HUES64 (cell line): Measurements from ENCODE around the gene CBFA2T3.

Source experiments
- H3K27ac ChIP-seq: 2 replicates; pipeline ENCODE4 v1.7.0; 2013; ENCODE audit warnings: low read depth, low read length, inconsistent platforms
- H3K27me3 ChIP-seq: 2 replicates; pipeline ENCODE4 v1.6.1; 2013; ENCODE audit warnings: mild to moderate bottlenecking, low read length; ENCODE audit not compliant: insufficient read depth
- H3K36me3 ChIP-seq: 2 replicates; pipeline ENCODE4 v1.6.1; 2013; ENCODE audit warnings: mild to moderate bottlenecking, low read length; ENCODE audit not compliant: insufficient read depth
- H3K4me1 ChIP-seq: 2 replicates; pipeline ENCODE4 v1.6.1; 2013; ENCODE audit warnings: mild to moderate bottlenecking, low read length, moderate library complexity; ENCODE audit not compliant: insufficient read depth
- H3K4me3 ChIP-seq: 2 replicates; pipeline ENCODE4 v1.5.1; 2013; ENCODE audit warnings: mild to moderate bottlenecking, low read length, moderate library complexity
- H3K9ac ChIP-seq: 2 replicates; pipeline ENCODE4 v1.6.1; 2013; ENCODE audit warnings: mild to moderate bottlenecking, low read depth, low read length
- H3K9me3 ChIP-seq: 2 replicates; pipeline ENCODE4 v1.6.1; 2013; ENCODE audit warnings: low read depth, low read length; ENCODE audit not compliant: insufficient read depth
- WGBS: fragments of 150-250, 120-280 bp; methylation state at CpG from one replicate; pipeline ENCODE4 v1.1.7; 2013; ENCODE audit warnings: missing lambda C conversion rate; 5-methylcytosine and 5-hydroxymethylcytosine counted together

CBFA2T3 gene

GRCh38 chr16:88904676-88905365, 72.2 kb downstream of the CBFA2T3 start:
- Histone ChIP-seq H3K4me3 (no peak overlapping the region), H3K27me3 (no peaks in the 10 kb centered on the region), H3K9me3 (no peaks in the 10 kb centered on the region), H3K27ac (no peak overlapping the region), H3K36me3 (no peaks in the 10 kb centered on the region), H3K9ac (no peak overlapping the region), H3K4me1 (no peaks in the 10 kb centered on the region)
- WGBS = 92% methylated on average over 21 of the region's 21 CpGs

GRCh38 chr16:88903267-88903666, 73.7 kb downstream of the CBFA2T3 start:
- no peaks in the 10 kb centered on the region for H3K36me3 ChIP-seq
- H3K9me3 ChIP-seq = no peaks in the 10 kb centered on the region
- H3K4me3 ChIP-seq = no peak overlapping the region
- WGBS = 85% methylated on average over 14 of the region's 14 CpGs
- H3K4me1 ChIP-seq = no peaks in the 10 kb centered on the region
- H3K27me3 ChIP-seq = no peaks in the 10 kb centered on the region
- no peak overlapping the region for H3K27ac ChIP-seq
- H3K9ac ChIP-seq = no peak overlapping the region

- no peaks in the 10 kb centered on the region for H3K4me1 ChIP-seq
- H3K27ac ChIP-seq = no peak overlapping the region
- no peak overlapping the region for H3K4me3 ChIP-seq
- 94% methylated on average over 16 of the region's 16 CpGs for WGBS
- H3K9me3 ChIP-seq = no peaks in the 10 kb centered on the region
- H3K36me3 ChIP-seq = no peaks in the 10 kb centered on the region
- no peak overlapping the region for H3K9ac ChIP-seq
- no peaks in the 10 kb centered on the region for H3K27me3 ChIP-seq
Measured at GRCh38 chr16:88902744-88903143, 74.3 kb downstream of the CBFA2T3 start.

- H3K9me3 ChIP-seq = no peaks in the 10 kb centered on the region
- no peak overlapping the region for H3K9ac ChIP-seq
- H3K4me1 ChIP-seq = no peaks in the 10 kb centered on the region
- 72% methylated on average over 26 of the region's 26 CpGs for WGBS
- H3K27ac ChIP-seq = no peak overlapping the region
- H3K36me3 ChIP-seq = no peaks in the 10 kb centered on the region
- no peaks in the 10 kb centered on the region for H3K27me3 ChIP-seq
- H3K4me3 ChIP-seq = no peak overlapping the region
Measured at GRCh38 chr16:88901718-88902337, 75.2 kb downstream of the CBFA2T3 start.

- Histone ChIP-seq H3K9ac (no peak overlapping the region), H3K4me1 (no peaks in the 10 kb centered on the region), H3K27ac (no peak overlapping the region), H3K9me3 (no peaks in the 10 kb centered on the region), H3K4me3 (no peak overlapping the region), H3K27me3 (no peaks in the 10 kb centered on the region), H3K36me3 (no peaks in the 10 kb centered on the region)
- WGBS = 93% methylated on average over 12 of the region's 12 CpGs
Measured at GRCh38 chr16:88900662-88901052, 76.3 kb downstream of the CBFA2T3 start.

- Histone ChIP-seq H3K4me1 (no peaks in the 10 kb centered on the region), H3K9ac (no peak overlapping the region), H3K36me3 (no peaks in the 10 kb centered on the region), H3K9me3 (no peaks in the 10 kb centered on the region), H3K27me3 (no peaks in the 10 kb centered on the region), H3K27ac (no peak overlapping the region), H3K4me3 (no peak overlapping the region)
- 91% methylated on average over 41 of the region's 41 CpGs for WGBS
Measured at GRCh38 chr16:88899901-88900661, 76.9 kb downstream of the CBFA2T3 start.

DNA sequence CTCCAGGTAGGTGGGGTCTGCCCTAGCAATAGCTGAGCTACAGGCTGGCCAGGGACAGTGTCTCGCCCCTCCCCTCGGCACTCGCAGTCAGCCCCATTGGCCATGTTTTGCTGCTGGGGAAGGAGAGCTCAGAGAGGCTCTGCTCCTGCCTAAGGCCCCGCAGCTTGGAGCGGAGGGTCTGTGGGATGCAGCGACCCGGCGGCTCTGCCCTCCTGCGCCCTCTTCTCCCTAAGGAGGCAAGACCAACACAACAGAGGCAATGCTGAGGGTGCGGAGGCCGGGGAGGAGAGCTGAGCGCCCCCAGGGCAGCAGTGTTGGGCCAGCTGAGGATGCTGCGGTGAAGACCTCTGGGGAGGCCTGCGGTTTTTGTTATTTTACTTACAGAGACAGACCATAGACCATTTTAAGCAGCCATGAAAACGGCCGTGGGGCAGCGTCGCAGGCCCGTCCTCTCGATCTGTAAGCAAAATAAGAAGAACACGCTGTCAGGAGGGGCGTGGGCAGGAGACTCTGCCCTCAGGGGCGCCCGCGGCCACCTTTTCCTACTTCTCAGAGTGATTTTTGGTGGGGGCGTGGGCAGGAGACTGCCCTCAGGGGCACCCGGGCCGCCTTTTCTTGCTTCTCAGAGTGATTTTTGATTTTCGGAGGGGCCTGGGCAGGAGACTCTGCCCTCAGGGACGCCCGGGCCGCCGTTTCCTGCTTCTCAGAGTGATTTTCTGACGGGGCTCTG, 79.1 kb downstream of the CBFA2T3 start:
- Histone ChIP-seq H3K4me3 (no peak overlapping the region), H3K27me3 (no peaks in the 10 kb centered on the region), H3K36me3 (no peaks in the 10 kb centered on the region), H3K9ac (no peak overlapping the region), H3K27ac (no peak overlapping the region), H3K4me1 (no peaks in the 10 kb centered on the region), H3K9me3 (no peaks in the 10 kb centered on the region)
- 90% methylated on average over 34 of the region's 34 CpGs for WGBS

DNA sequence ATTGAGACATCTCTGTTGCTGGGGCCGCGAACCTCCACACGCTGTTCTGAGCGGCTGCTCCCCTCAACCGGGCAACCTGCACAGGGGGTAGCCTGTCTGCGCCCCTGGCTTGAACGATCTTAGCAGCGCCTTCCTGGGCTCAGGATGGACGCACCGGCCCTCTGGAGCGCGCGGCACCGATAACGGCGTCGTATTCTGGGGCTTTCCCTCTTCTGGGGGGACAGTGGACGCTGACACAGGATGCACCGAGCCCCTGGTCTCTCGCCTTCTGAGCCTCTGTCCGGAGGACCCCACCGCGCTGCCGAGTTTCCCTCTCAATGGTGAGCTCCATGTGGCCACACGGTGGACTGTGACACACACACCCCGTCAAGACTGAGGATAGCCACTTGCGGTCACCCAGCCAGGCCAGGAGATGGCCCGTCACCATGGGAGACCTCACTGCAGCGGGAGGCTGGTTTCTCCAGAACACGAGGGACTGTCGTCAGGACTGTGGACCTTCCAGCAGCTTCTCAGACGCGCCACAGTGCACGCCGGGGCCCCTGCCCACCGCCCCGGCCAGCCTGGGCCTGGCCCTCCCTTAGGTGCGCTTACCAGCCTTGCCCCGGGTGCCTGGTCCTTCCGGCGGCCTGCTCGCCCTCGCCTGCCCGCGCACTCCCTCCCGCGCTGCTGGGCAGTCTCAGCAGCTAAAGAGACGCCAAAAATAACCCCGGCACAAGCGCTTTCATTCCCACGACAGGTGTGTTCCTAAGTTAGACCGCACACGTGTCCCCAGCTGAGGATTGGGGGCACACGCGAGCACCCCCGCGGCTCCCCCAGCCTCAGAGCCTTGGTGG, 80.6 kb downstream of the CBFA2T3 start:
- H3K36me3 ChIP-seq = no peaks in the 10 kb centered on the region
- H3K27me3 ChIP-seq = no peaks in the 10 kb centered on the region
- WGBS = 93% methylated on average over 57 of the region's 57 CpGs
- no peaks in the 10 kb centered on the region for H3K9me3 ChIP-seq
- H3K27ac ChIP-seq = no peak overlapping the region
- H3K4me3 ChIP-seq = no peak overlapping the region
- H3K9ac ChIP-seq = no peak overlapping the region
- no peaks in the 10 kb centered on the region for H3K4me1 ChIP-seq

DNA sequence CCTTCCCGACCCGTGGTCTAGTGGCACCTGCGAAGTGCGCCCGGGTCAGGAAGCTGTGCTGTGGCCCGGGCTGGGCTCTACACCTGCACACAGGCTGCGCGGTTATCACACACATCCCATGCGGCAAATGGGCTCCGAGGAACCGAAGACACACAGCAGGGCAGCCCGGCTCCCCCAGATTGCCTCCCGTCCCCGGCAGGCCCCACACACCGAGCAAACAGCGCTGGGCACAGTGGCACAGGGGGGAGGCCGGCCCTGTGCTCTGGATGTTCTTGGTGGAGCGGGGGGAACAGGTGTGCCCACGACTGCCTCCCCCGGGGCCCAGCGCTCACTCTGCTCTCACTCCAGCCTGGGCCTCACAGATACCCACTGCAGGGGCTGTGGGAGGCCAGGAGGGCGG, 81.7 kb downstream of the CBFA2T3 start:
- Histone ChIP-seq H3K4me1 (no peaks in the 10 kb centered on the region), H3K27me3 (no peaks in the 10 kb centered on the region), H3K9me3 (no peaks in the 10 kb centered on the region), H3K9ac (no peak overlapping the region), H3K36me3 (no peaks in the 10 kb centered on the region), H3K4me3 (no peak overlapping the region), H3K27ac (no peak overlapping the region)
- 92% methylated on average over 22 of the region's 22 CpGs for WGBS

DNA sequence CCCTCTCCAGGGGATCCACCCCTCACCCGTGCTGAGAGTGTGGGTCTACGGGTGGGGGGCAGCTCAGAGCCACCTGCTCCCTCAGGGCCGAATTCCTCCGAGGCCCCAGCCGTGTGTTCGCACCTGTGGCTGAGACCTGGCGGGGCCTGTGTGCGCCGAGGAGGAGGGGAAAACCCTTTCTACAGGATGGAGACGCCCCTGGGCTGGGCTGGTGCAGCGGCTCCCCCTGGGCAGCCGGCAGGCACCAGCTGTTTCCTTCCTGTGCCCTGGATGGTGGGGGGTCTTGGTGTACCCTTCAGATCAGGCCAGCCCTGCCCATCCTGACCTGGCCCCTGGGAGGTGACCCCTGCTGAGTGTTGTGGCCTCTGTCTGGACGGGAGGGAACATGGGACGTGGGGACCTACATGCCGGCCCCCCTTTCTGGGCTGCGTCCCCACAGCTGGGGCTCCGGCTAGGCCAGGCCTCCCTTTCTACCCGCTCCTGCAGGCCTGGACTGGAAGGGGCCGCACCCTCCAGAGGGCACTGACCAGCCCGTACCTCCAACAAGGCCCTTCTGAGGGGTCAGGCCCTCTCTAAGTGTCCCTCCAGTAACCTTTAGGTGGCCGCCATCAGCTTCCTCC, 82.2 kb downstream of the CBFA2T3 start:
- no peak overlapping the region for H3K9ac ChIP-seq
- 92% methylated on average over 21 of the region's 21 CpGs for WGBS
- no peak overlapping the region for H3K4me3 ChIP-seq
- H3K4me1 ChIP-seq = no peaks in the 10 kb centered on the region
- H3K9me3 ChIP-seq = no peaks in the 10 kb centered on the region
- no peak overlapping the region for H3K27ac ChIP-seq
- H3K27me3 ChIP-seq = no peaks in the 10 kb centered on the region
- H3K36me3 ChIP-seq = no peaks in the 10 kb centered on the region
